ENCODE results near the gene CHID1.

The CHID1 gene

DNA sequence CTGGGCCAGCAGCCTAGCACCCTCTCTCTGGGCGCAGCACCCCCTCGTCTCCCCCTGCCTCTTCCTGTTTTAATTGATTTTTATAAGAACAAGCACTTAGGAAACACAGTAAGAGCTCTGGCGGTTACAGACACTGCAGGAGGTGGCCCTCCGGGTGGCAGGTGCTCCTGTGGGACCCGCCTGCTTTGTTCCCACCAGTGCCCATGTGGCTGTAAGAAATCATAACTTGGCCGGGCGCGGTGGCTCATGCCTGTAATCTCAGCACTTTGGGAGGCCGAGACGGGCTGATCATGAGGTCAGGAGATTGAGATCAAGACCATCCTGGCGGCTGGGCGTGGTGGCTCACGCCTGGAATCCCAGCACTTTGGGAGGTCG, 49.5 kb downstream of the CHID1 start:
- DNase-seq, result no peak

DNA sequence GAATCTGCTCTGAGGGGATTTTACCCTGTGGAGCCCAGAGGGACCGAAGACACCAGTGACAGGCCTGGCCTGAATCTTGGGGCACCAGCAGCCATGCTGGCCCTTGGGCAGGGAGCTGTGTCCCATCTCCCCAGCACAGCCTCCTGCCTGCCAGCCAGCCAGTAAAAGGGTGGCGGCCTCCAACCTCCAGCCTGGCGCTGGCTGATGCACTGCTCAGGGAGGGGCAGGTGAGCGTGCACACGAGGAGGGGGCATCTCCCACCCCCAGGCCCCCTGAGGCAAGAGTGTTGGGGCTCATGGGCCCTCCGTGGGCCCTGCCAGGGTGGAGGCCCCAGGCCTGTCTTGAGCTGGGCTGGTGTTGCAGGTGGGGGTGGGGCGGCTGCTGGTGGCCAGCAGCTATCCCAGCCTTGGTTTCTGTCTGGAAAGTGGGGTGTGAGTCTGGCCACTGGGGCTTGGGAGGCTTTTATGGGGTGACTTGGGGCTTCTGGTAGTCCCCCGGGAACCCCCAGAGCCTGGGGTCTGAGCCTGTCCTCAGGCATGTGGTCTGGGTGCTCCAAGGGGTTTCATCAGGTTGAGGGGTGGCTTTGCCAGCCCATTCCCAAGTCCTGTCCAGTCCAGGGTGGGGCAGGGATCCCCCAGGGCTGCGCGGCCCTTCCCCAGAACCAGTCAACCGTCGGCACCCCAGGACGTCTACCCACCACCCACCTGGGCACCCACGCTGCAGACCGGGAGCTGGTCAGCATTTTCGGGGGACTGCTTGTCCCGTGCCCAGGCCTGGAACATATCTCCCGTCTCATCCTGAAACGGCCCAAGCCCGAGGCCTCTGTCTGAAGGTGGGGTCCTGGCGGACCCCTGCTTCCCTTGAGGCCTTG, 50.1 kb downstream of the CHID1 start:
- no peak for DNase-seq

DNA sequence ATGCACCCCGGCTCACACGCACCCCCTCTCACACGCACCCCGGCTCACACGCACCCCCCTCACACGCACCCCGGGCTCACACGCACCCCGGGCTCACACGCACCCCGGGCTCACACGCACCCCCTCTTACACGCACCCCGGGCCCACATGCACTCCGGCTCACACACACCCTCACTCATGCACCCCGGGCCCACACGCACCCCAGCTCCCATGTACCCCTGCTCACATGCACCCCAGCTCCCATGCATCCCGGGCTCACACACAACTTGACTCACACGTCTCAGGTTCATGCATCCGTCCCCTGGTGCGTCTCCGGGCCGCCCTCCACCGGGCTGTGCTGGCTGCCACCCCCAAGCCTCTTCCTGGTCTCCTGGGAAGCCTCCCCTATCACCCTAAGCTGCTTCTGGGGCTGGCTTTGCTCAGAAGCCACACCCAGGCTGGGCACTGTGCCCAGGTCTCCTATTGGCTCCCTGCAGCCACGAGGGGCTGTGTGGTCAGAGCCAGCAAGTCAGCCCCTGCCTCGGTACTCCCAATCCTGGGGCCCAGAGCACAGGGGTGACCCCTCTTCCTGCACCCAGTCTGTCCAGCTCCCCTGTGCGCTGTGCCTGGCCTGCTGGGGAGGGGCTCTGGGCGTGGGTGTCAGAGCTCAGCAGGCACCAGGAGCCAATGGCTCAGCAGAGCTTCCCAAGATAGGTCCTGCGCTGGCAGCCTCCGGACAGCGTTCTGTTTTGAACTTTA, 51.0 kb downstream of the CHID1 start:
- DNase-seq, result no peak

DNA sequence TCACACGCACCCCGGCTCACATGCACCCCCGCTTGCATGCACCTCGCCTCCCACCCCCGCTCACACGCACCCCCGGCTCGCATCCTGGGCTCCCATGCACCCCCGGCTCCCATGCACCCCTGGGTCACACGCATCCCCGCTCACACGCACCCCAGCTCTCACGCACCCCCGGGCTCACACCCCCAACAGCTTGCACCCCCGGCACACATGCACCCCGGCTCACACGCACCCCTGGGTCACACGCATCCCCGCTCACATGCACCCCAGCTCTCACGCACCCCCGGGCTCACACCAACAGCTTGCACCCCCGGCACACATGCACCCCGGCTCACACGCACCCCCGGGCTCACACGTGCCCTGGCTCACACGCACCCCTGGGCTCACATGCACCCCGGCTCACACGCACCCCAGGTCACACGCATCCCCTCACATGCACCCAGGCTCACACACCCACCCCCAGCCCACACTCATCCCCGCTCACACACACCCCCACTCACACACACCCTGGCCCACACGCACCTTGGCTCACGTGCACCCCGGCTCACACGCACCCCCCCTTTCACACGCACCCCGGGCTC, 51.8 kb downstream of the CHID1 start:
- no peak for DNase-seq

DNA sequence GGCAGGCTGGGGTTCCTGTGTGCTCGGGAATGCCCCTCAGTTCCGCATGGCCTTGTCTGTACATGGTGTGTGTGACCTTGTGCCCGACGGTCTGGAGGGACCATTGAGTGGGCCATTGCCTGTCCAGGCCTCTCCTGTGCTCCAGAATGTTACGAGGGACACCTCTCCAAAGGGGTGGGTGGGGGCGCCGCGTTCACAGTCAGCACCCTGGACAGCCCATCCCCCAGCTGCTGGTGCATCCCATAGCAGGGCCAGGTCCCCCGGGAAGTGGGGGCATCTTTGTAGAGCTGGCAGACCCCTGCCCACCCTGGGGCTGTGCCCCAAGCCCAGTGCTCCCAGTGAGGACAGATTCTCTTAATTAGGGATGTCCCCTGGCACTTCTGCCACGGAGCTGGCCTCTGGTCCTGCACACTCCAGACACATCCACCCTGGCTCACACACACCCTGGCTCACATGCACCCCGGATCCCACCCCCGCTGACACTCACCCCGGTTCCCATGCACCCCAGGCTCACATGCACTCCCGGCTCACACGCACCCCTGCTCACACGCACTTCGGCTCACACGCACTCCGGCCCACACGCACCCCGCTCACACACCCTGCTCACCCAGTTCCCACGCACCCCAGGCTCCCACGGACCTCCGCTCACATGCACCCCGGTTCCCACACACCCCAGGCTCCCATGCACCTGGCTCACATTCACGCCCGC, 52.4 kb downstream of the CHID1 start:
- no peak for DNase-seq

DNA sequence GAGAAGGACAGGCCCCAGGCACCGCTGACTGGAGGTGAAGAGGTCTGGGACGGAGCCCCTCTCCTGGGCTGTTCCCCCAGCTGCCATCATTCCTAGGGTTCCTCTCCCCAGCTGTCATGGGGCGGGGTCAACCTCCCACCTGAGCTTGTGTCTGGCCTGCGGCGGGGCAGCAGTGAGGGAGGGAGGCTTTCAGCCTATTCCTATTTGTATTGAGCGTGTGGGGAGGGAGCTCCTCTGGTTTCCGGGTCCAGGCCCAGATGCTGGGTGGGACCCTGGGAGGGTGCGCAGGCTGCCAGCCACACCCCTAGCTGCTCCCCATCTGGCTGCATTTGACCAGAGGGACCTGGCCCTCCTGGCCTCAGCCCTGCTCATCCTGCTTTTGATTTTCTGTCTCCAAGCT, 54.2 kb downstream of the CHID1 start:
- no peak for DNase-seq

DNA sequence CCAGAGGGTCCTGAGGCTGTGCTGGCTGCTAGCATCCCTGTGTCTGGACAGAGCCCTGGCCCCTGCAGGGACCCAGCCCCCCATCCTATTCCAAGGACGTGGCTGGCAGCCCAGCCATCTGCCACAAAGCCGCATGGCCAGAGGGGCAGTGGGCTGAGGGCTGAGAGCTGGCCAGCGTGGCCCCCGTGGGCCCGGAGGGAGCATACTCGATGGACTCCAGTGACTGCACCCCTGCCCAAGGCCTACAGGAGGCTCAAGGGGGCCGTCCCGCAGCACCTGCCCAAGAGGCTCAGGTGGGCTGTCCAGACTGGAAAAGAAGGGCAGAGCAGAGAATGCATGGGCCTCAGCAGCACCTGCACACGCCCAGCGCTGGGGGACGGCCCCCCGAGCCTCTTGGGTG, 54.8 kb downstream of the CHID1 start:
- DNase-seq, result no peak

DNA sequence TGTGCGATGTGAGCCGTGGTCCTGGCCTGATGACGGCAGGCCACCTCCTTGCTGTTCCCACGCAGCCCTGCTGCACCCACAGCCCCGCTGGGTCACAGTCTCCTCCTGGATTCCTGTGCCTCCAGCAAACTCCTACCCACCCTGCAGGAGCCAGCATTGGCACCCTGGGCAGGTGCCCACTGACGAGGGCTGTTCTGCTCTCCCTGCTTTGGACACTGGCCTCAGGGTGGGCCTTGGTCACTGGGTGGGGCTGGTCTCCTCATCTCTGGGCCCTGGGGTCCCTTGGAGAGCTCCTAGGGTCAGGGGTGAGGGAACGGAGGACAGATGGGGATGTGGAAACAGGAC, 55.3 kb downstream of the CHID1 start:
- no peak for DNase-seq

DNA sequence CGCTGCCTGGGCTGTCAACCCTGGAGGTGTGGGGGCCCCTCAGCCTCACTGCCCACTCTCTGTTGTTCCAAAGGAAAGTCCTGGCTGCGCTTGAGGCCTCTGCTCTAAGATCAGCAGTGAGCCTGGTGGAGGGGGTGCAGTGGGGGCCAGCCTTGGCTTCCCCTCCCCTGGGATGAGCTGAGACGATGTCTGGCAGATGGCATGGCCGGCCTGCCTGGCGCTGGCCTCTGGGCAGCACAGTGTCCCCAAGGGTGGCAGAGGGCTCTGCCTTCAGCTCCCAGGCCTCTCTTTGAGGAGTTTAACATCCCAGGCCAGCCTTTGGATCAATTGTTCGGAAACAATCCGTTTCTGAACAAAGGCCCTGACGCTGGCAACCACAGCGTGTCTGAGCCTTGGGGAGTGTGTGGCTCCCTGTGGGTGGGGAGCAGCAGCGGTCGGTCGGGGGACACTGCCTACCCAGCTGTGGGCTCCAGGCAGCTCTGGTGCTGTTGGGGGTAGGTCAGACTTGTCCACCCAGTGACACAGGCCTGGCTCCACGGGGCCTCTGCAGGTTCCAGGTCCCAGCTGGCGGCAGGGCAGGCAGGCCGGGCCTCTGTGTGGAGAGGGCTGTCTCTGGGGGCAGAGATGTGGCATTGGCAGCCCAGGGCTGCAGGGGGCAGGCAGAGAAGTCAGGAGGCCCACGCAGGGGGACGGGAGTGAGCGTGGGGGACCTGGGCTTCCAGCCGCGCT, 55.8 kb downstream of the CHID1 start:
- DNase-seq, result no peak

DNA sequence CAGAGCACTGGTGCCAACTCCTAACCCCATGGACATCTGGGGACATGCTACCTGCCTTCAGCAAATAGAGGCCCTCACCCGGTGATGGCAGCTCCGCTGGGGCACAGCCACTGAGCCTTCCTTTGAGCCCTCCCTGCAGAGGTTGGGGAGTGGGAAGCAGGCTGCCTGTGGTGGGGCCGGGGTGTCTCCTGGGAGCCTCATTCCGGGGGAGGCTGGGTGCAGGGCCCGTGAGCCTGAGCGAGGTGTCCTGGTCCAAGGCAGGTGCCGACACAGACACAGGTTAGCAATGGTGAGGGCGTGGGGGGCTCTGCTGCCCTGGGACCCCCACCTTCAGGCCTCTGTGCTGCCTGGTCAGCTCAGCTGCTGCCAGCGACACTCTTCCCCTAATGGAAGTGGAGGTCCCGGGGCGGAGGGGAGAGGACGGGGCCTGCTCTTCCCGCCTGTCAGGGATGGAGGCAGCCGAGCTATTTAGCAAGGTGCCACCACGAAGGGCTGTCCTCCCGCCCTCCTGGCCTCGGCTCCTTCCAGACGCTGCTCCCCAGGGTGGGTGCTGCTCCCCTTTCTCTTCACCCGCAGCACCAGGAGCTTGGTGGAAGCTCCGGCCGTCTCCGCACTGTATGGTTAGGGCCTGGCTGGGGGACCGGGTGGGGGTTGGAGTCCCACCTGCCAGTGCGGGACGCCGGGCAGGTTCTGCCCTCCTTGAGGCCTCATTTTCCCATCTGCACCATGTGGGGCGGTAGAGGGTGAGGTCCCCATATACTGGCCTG, 56.7 kb downstream of the CHID1 start:
- no peak for DNase-seq

DNA sequence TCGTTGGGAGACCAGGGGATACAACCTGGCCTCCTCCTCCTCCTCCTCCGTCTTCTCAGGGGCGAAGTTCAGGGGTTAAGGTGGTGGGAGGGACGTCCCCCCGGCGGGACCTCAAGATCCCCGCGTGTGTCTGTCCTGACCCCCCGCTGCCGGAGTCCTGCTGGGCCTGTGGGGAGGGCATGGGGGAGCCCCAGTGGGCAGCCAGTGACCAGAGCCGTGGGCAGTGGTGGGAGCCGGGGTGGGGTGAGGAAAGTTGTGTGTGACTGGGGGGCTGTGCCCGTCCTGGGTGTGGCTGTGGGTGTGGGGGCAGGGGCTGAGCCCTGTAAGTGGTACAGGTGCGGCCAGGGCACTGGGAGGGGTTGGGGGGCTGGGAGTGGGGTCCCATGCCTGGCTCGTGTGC, 57.8 kb downstream of the CHID1 start:
- DNase-seq, result no peak

DNA sequence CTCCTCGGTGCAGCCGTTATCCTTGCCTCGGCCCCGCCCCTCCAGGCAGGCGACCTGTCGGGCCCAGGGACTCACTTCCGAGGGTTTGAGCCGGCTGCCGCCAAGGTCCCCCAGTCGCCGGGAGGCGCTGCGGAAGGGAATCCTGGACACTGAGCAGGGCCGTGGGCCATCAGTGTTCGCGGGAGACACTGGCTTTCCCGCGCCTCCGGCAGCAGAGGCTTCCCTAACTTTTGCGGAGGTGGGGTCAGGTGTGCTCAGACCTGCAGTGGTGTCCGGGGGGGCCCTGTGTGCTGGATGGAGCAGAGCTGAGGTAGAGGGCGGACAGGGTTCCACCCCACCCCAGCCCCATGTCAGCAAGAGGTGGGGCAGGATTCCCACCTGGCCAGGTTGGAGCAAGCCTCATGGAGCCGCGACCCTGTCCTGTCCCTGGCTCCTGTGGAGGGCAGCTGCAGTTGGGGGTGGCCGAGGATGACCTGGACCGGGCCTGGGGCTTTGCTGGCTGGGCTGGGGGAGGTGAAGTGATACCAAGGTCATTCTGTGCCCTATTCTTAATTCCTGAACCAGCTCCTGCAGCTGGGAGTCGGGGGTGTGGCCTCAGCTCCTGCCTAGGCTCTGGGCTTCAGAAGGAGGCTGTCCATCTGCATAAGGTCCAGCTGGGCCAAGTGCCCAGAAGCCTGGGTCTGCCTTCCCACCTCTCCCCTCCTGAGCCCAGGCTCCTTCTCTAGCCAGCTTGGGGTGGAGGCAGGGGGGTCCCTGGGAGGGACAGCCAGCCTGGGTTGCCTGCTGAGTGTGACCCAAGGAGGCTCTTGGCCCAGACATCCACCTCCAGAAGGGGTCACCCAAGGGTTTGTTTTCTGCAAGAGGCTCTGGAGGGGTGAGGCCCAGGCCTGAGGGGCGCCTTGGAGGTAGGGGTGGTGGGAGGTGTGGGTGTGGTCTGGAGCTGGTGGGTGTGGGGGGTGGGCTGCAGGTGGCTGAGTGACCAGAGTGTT, 59.5 kb downstream of the CHID1 start:
- DNase-seq, result no peak

DNA sequence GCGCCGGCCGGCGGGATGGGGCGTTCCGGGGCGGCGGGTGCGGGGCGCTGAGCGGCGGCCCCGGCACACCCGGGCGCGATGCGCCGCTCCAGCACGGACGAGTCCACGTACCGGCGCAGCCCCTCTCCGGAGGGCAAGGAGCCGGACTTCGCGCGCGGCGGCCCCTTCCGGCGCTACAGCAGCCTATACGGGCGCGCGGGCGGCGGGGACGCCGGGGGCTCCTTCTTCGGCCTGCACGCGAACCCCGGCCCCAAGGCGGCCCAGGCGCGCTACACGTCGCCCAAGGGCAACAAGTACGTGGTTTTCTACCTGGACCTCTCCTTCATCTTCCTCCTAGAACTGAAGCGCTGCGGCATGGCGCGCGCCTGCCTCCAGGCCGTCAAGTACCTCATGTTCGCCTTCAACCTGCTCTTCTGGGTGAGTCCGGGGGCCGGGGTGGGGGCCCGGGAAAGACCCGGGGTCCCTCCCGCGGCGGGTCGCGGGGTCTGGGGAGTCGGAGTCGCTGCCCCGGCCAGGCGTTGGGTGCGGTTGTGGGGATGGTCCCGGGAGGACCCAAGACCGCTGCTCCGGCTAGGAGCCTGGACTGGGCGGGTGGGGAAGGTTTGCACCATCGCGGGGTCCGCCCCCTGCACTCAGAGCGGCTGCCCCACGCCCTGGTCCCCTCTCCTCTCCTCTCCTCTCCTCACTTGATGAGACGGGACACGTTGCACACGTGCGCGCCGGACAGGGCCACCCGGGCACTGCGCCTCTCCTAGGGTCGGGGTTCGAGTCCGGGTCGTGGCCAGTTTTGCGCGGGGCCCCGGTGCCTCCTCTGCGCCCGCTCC, 60.4 kb downstream of the CHID1 start:
- no peak for DNase-seq

DNA sequence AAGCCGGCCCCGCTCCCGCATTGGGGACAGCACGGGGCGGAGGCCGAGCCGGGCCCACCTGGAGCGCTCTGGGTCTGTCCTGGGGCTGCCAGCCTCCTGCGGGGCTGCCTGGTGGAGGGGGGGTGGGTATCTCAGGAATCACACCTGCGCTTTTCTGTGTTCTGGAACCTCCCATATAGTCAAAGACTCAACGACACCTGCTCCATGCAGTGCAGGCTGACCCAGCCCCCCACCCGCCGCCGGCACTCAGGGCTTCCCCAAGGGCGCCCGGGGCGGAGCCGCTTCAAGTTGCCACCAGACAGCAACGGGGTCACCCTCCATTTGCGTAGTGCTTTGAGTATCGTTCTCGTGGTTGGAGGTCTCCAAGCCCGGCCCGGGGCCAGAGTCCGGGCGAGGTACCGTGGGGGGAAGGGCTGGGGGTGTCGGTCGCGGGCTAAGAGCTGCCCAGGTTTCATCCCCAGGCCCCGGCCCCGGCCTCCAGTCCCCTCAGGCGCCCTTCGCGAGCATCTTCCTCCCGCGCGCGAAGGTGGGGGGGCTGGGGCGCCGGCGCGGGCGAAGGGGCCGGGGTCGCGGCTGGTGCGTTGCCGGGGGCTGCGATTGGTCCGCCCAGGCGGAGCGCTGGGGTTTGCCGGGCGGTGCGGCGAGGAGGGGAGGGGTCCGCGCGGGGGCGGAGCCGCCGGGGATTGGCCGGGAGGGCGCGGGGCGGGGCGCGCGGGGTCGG, 61.3 kb downstream of the CHID1 start:
- no peak for DNase-seq

DNA sequence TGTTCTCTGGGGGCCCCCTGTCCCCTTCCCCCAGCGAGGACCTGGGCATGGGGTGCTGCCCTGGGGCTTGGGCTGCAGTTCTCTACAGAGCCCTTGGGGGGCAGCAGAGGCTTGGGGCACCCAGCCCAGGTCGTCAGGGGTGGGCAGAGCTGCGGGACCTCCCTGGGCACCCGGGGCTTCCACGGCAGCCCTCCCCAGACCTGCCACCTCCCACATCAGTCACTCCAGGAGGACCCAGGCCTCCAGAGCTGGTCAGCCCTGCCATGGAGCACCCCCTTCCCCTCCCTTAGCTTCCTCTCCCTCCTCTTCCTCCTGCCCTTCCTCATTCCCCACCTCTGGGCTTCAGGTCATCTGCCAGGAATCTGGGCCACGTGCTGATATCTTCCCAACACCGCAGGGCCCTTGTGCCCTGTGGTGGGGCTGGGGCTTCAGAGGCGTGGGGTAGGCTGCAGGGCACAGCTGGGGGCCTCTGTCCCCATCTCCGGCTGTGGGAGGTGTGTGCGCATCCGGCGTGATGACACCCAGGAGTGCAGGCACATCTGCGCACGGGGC, 62.2 kb downstream of the CHID1 start:
- no peak for DNase-seq

DNA sequence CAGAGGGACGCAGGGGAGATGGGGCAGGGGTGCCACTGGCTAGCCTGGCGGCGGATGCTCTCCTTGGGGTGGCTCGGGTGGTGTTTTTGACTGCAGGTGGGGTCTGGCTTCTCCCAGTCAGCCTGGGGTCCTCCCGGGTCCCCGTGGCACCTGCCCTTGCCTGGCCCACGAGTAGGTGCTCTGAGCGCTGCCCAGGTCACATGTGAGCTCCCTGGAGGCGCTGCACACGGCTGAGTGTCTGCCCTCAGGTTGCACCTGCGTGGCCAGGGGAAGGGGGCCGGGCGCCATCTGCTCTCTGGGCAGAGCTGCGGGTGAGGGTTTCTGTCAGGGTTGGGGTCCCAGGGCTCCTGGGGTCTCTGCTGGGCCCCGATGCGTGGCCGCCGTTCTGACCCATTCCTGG, 62.7 kb downstream of the CHID1 start:
- DNase-seq, result no peak

DNA sequence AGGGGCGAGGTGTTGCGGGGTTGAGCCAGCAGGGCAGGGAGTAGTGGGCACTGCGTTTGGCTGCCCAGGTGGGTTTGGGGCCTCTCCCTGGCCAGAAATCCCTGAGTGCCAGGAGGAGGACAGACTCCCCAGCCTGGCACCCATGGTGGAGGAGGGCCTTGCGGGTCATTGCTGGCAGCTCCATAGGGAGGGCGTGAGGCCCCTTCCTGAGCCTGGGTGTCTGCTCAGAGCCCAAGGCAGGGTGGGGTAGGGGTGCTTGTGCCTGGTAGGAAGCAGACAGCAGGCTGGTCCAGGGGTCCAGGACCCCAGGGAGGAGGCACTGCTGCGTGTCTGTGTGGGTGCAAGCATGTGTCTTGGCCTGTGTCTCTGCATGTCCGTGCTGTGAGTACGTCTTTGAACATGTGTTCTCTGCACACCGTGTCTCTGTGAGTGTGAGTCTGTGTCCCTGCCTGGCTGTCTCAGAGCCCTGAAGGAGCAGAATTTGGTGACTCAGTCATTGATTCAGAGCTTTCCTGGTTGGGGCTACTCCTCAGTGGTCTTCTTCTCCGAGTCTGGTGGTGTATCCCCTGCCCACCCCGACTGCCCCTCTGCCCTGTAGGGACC, 64.0 kb downstream of the CHID1 start:
- DNase-seq, result no peak

DNA sequence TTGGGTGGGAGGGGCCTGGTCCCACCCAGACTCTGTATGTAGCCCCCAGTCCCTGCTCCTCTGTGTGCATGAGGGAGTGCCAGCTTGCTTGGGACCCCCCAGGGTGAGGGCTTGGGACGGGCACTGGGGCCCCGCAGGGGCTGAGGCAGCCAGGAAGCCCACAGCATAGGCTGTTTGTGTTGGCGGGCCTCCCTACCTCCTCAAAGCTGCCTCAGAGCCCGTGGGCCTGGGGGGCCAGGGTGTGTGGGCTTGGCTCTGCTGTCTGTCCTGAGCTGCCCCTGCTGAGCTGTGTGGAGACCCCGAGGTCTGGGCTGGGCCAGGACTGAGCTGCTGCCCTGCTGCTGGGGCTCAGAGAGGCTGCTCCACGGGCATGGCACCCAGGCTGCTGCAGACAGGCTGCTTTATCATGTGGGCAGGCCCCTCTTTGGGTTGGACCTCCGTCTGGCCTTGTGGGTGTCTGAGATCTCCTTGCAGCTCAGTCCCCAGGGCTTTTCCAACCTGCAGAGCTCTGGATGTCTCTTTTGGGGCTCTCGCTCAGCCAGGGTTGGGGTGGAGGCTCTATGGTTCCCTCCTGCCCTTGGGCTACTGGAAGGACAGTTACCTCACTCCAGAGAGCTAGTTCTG, 64.6 kb downstream of the CHID1 start:
- DNase-seq, result no peak

Data from NK-92 treated with Interleukin-12 subunit alpha and Interleukin-12 subunit beta, amount 100 ng/mL, for 24 hours (cell line).